AG04450 (cell line): ENCODE measurements around the gene MAP3K5. TPM values are rescaled to one million over a fixed set of nuclear protein-coding genes. Genes with fewer than 3 reads are reported as not detected.
"Not testable (repeated sequence)": the region's sequence is repeated elsewhere in the genome, so short reads cannot be mapped to it uniquely, and the experiment has no call there.

Experiments
- CTCF ChIA-PET: fragments of 300-600, 350-600 bp; formaldehyde crosslinking; extraction: SDS; loops from one replicate; lab custom pipeline; 2022; ENCODE audit warnings: antibody characterized with exemption, inconsistent platforms; lab: Charles Lee
- POLR2A ChIA-PET: fragments of 350-600 bp; formaldehyde crosslinking; extraction: SDS; loops from one replicate; lab custom pipeline; 2021; ENCODE audit warnings: antibody characterized with exemption, inconsistent platforms; lab: Yijun Ruan, JAX
- DNase-seq: peaks from one replicate; pipeline ENCODE4 v3.0.0-alpha.2; 2011; ENCODE audit warnings: low read depth, low spot score
- H3K27ac ChIP-seq: one replicate; pipeline ENCODE4 v1.5.1; 2012; ENCODE audit warnings: low read depth, low read length, control low read depth
- H3K27me3 ChIP-seq: one replicate; pipeline ENCODE4 v1.6.0; 2012; ENCODE audit warnings: low read length; ENCODE audit not compliant: control insufficient read depth, insufficient read depth
- H3K4me3 ChIP-seq: 2 replicates; pipeline ENCODE4 v1.5.1; 2011; ENCODE audit warnings: mild to moderate bottlenecking, low read depth, low read length, control low read depth
- H3K9me3 ChIP-seq: 2 replicates; pipeline ENCODE4 v1.5.1; 2012; ENCODE audit warnings: low read length; ENCODE audit not compliant: control insufficient read depth, insufficient read depth
- CTCF ChIP-seq: IDR thresholded peaks from 2 replicates; pipeline ENCODE4 v1.5.1; 2011; ENCODE audit warnings: low read depth, low read length, control low read depth, inconsistent platforms
- polyA plus RNA-seq: library from polyadenylated mRNA; depleted of rRNA; stranded (reverse); fragments of >200 nt; gene quantifications from 2 replicates; pipeline ENCODE4 v1.2.3, GENCODE V29; 2011

MAP3K5 gene
- polyA plus RNA-seq, 1 experiment = 17.0 TPM

DNA sequence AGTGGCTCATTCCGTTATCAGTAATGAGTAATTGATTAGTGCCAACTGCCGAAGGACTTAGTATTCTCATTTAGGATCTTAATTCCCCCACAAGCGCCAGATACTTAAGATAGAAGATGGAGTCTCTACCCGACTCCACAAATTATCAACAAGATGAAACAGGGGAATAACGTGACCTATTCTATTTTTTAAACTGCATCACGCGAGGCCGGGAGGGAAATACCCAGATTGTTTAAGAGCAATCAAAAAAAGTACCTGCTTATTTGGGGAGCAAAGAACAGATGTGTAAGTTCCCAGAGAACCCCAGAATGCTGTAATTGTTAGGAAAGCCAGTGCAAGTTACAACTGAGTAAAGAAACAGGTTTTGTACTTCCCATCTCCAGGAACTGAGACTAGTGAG is 1.1 kb upstream of the MAP3K5 start:
- ChIA-PET CTCF (interaction anchor here (0.7 to 7.6 kb wide), 14 partner anchors 9 to 1321 kb away, joined by 3 to 221 read pairs (median 8); no protein-coding TSS in a partner anchor), POLR2A (interaction anchor here (1.9 to 2.1 kb wide), 2 partner anchors 124 to 149 kb away, joined by 6 to 22 read pairs; no protein-coding TSS in a partner anchor)
- peak overlapping the region; percentile 96 for H3K4me3 ChIP-seq
- H3K27me3 ChIP-seq = no peaks in the 10 kb centered on the region
- DNase-seq = no peak
- peaks cover 3% of the 10 kb centered on the region; the same call in 1 of the 2 replicates for H3K9me3 ChIP-seq
- no peak for TF ChIP-seq CTCF
- peak overlapping the region; percentile 92 for H3K27ac ChIP-seq

DNA sequence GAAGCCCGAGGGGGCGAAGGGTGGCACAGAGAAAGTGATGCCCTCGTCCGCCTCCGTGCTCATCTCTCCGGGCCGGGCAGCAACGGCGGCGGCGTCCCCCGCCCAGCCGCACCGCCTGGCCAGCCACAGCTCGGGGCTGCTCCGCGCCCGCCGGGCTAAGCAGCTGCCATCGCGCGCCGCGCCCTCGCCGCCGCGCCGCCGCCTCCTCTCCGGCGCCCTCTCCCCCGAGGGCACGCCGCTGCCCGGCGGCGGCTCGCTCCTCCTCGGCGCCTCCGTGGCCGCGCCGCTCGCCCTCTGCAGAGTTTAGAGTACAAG is 225 bp downstream of the MAP3K5 start:
- H3K27me3 ChIP-seq = no peaks in the 10 kb centered on the region
- no peak overlapping the region for H3K27ac ChIP-seq
- ChIA-PET POLR2A (interaction anchor here (1.0 to 2.1 kb wide), 10 partner anchors 31 to 502 kb away, joined by 3 to 22 read pairs (median 6); partner anchors contain the start of gene BCLAF1), CTCF (interaction anchor here (0.6 to 7.6 kb wide), 66 partner anchors 10 to 1341 kb away, joined by 3 to 221 read pairs (median 5); no protein-coding TSS in a partner anchor)
- no peak for TF ChIP-seq CTCF
- H3K4me3 ChIP-seq = peak overlapping the region; percentile 96
- DNase-seq = no peak
- peaks cover 3% of the 10 kb centered on the region; the same call in 1 of the 2 replicates for H3K9me3 ChIP-seq

GRCh38 chr6:136791296-136792094 is 782 bp downstream of the MAP3K5 start:
- CTCF ChIA-PET = interaction anchor here (0.6 to 7.6 kb wide), 62 partner anchors 9 to 1340 kb away, joined by 3 to 221 read pairs (median 5); partner anchors contain the start of gene PEX7
- DNase-seq = no peak
- TF ChIP-seq CTCF = no peak
- POLR2A ChIA-PET = interaction anchor here (1.1 to 2.1 kb wide), 8 partner anchors 32 to 197 kb away, joined by 3 to 22 read pairs (median 6); no protein-coding TSS in a partner anchor
- Histone ChIP-seq H3K27me3 (no peaks in the 10 kb centered on the region), H3K9me3 (peaks cover 3% of the 10 kb centered on the region; the same call in 1 of the 2 replicates), H3K27ac (peak overlapping the region; percentile 65), H3K4me3 (peak overlapping the region; percentile 96)

DNA sequence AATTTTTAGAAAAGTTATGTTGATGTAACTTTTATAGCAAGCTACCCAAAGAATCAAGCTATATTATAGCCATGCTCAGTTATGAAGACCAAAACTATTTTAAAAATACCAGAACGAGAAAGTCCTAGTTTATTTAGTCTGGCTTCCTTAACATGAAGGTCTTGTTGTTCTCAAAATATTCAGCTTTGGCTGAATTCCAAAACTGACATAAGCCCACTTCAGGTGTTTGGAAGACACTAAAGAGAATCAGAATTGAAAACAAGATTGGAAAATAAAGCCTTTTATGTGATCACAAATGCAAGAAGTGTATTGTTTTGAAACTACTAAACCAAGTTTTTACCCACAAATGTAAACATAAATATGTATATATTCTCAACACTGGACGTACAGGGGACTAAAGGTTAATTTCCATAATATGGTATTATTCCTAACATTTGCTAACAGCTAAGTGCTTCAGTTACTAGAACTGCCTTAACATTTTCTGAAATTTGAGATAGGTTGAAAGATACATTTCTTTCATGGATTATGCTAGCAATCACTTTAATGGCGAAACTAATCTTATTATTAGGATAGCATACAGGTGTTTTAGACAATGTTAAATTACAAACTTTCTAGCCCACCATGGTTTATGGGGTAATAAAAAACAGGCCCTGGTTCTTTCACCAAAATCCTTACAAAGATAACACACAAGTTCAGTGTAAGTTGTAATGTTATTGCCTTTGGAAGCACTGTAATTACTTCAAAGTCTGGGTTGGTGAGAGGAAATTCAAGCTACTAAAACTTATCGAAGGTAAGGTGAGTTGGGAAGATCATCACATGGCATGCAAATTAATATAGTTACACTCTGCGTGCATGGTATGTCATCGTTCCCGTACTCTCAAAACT is 1.6 kb downstream of the MAP3K5 start:
- DNase-seq = no peak
- H3K27ac ChIP-seq = no peak overlapping the region
- ChIA-PET POLR2A (no interaction called here), CTCF (interaction anchor here (0.7 to 7.6 kb wide), 6 partner anchors 32 to 209 kb away, joined by 3 to 221 read pairs (median 4); partner anchors contain the start of gene PEX7)
- peak overlapping the region; percentile 96 for H3K4me3 ChIP-seq
- H3K27me3 ChIP-seq = no peaks in the 10 kb centered on the region
- peaks cover 3% of the 10 kb centered on the region; the same call in 1 of the 2 replicates for H3K9me3 ChIP-seq
- TF ChIP-seq CTCF = no peak

DNA sequence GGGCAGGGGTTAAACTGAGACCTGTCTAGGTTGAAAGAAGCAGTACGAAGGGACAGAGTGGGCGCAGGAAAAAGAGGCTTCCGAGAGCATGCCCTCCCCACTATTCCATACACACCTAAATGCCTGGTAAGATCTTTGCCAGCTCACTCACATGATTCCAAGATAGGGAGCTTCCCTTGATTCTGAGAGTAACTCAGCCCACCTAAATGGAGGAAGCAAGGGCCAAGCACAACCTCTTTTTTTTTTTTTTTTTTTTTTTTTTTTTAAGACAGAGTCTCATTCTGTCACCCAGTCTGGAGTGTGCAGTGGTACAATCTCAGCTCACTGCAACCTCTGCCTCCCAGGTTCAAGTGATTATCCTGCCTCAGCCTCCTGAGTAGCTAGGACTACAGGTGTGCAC is 2.8 kb downstream of the MAP3K5 start:
- not testable (repeated sequence) for H3K27me3 ChIP-seq, DNase-seq, H3K9me3 ChIP-seq
- CTCF ChIA-PET = interaction anchor here (0.6 to 7.6 kb wide), 5 partner anchors 49 to 201 kb away, joined by 3 to 221 read pairs (median 6); no protein-coding TSS in a partner anchor
- POLR2A ChIA-PET = interaction anchor here (0.6 kb wide), 3 partner anchors 59 to 1859 kb away, joined by 3 read pairs; no protein-coding TSS in a partner anchor
- Histone ChIP-seq H3K27ac (peak overlapping the region; percentile 47), H3K4me3 (peak overlapping the region; percentile 96)
